ENCODE results near the gene FAM76A.
A peak's percentile ranks its signal among the peaks of the same experiment; 100 is the strongest.
"Not testable (repeated sequence)": the region's sequence is repeated elsewhere in the genome, so short reads cannot be mapped to it uniquely, and the experiment has no call there.

FAM76A gene

DNA sequence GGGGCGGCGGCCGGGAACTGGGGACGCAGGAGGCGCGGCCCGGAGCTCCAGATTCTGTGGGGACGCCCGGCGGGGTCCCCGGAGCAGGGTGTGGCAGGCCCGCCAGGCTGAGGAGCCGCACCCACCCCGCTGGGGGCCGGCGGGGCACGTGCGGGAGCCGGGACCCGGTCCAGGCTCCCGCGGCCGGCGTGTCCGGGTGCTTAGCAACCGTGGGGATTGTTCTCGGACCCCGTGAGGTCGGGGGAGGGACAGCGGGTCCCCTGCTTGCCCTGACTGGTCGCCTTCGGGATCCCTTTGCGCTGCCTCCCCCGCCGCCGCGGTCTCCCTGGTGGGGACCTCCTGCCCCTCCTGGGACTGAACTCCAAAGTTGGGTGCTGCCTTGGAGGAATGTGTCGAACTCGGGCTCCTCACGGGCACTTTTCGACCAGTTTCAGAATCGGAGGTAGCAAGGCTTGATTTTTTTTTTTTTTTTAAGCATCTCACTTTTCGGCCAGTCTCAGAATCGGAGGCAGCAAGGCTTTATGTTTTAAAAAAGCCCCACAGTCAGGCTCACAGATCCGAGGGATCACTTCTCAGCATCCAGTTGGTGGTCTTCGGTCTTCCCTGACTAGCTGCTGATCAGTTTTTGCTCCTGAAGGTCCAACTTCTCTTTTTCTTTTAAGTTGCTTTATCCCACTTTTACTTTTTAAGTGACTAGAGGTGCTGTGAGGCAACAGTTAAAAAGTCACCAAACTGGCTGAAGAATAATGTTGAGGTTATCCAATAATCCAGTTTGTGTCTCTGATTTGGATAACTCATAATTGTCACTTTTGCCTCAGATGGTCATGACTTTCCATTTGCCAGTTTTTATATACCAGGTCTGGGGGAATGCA, 648 bp downstream of the FAM76A start:
- peak in 1 of 2 experiments; percentile 39 for DNase-seq

DNA sequence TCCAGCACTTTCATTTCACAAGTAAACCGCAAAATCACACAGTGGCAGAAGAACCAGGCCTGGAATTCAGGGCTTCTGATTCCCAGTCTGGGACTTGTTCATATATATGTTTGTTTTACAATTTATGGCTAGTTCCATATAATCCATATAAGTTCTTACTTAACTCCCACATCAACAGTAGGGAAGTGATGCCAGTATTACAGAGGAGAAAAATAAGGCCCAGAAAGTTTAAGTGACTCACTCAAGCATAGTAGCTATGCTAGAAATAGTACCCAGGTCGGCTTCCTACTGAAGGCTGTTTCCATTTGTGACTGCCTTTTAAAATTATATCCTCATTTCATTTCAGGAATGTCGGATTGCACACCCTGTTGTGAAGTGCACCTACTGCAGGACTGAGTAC, 1.4 kb downstream of the FAM76A start:
- DNase-seq, result no peak

DNA sequence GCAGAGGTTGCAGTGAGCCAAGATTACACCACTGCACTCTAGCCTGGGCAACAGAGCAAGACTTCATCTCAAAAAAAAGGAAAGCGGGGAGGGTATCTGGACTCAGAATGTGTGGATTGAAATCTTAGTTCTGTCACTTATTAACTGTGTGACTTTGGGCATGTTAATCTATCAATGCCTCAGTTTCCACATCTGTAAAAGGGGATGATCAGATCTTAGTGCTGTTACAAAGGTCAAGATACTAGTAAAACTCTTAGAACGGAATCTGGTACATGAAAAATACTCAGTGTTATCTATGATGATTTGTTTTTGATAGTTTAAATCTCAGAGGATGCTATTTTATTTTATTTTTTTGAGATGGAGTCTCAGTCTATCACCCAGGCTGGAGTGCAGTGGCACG, 10.5 kb downstream of the FAM76A start:
- DNase-seq, result no peak

DNA sequence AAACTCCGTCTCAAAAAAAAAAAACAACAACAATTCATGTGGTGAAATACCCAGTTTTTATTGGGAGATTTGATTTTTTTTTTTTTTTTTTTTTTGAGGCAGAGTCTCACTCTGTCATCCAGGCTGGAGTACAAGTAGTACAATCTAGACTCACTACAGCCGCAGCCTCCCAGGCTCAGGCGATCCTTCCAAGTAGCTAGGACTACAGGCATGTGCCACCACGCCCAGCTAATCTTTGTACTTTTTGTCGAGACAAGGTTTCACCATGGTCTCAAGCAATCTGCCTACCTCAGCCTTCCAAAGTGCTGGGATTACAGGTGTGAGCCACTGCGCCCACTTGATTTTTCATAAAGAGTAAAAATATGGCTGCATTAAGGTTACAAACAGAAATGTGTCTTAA, 15.4 kb downstream of the FAM76A start:
- DNase-seq, result no peak

DNA sequence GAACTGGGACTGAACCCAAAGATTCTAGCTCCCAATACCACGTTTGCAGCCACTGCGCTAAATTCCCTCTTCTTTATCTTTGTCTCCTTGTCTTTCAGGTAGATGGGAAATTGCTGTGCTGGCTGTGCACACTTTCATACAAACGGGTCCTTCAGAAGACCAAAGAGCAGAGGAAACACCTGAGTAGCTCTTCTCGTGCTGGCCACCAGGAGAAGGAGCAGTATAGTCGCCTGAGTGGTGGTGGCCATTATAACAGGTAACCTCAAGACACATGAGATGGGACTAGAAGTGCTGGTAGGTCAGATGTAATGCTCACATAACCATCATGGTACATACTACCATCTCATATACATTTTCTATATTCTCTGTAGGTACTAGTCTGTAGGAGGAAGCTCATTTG, 18.8 kb downstream of the FAM76A start:
- DNase-seq, result no peak

DNA sequence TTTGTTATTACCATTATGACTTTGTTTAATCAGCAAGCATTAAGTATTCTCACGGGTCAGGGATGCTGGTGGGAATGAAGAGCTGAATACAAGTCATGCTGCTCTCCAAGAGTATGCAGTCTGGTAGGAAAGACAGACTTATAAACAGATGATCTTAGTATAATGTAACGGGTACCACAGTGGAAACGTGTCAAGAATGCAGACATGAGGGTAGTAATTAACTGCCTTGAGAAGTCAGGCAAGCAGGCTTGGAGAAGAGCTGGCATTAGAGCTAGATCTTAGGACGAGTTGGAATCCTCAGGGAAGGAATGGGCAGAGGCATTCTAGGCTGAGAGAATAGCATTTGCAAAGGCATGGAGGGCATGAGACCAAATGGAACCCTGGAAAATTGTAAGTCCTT, 19.7 kb downstream of the FAM76A start:
- DNase-seq, result no peak

DNA sequence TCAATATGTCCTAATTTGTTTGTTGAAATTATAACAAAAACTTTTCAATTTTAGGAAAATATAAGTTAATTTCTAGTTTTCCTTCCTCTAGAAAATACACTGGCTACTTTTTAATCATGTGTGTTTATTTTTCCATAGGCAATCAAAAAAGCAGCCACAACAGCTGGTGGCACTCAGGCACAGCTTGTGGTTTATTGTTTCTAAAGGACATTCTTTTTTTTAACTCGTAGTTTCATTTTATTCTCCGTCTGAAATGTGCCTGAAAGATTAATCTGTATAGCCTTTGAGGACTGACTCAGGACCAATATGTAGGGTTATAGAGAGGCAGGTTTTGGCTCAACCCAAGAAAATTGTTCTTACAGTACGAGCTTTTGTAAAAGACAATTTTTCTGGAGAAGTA, 26.6 kb downstream of the FAM76A start:
- peak in 1 of 2 experiments; percentile 42 for DNase-seq

DNA sequence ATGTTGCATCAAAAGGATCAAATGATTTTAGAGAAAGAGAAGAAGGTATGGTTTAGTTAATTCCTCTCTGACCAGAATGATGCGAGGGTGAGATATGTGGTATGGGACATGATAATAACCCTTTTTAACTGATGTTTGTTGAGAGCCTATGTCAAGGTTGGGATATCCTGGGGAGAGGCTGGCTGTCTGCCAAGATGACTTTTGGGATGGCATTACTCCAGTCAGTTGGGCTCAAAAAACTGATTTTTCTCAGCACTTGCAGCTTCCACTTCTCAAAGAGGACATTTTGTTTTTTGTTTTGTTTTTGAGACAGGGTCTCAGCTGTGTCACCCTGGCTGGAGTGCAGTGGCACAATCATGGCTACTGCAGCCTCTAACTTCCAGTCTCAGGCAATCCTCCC, 29.5 kb downstream of the FAM76A start:
- DNase-seq, result no peak

DNA sequence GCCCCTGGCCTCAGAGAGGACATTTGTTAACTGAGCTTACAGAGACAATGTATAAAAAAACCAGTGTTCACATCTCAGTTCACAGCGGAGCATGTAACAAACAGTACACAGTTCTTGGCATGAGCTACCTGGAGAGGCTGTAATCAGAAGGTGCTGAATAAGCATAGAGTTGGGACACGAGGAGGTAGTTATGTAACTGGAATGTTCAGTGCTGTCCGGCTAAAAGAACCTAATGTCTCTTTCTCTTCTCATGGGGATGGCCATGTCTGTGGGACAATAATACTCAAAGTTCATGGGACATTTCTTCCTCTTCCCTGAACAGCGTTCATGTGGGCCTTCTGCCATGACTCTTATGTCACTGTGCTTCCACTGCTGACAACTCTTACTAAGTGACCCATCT, 30.1 kb downstream of the FAM76A start:
- no peak for DNase-seq

DNA sequence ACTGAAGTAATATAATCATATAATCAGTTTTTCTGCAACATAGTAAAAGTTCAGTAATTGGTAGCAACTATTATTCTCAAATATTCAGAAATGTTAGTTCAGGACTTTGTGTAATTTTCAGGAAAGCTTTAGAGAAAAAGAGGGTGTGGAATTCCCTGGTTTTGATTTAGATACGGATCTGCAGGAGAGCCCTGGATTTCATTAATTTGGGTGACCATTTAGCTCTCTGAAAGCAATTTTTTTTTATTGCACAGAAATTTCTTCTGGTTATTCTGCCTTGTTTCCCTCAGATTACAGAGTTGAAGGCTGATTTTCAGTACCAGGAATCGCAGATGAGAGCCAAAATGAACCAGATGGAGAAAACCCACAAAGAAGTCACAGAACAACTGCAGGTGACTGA, 33.5 kb downstream of the FAM76A start:
- DNase-seq, result no peak

DNA sequence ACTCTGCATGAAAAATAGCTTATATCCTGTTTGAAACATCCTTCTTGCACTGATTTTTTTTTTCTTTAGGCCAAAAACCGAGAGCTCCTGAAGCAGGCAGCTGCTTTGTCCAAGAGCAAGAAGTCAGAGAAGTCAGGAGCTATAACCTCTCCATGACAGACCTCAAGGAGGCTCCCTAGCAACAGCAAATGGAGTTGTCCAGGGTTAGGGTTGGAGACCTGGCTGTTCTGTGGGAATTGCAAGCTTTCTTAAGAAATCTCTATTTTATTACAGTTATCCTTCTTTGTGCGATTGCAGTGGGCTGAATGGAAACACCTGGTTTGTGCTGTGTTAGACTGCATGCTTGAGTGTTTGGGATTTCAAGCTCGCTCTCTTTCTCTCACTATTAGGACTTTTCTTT, 34.7 kb downstream of the FAM76A start:
- DNase-seq, result no peak

DNA sequence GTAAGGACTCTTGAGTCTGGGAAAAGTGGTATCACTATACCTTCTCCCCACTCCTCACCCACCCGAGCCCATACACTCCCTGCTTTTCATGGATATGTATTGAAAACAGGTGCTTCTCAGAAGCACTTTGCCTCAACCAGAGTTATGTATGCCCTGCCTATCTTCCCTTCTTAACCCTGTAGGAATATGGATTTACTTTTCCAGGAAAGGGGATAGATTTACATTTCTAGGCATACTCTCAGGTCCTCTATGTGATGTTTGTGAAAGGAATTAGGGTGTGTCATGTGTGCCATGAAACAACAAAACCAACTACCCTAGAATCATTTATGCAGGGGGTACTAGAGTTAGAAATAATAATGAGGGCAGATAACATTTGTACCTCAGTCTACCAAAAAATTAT, 36.3 kb downstream of the FAM76A start:
- DNase-seq, result no peak

DNA sequence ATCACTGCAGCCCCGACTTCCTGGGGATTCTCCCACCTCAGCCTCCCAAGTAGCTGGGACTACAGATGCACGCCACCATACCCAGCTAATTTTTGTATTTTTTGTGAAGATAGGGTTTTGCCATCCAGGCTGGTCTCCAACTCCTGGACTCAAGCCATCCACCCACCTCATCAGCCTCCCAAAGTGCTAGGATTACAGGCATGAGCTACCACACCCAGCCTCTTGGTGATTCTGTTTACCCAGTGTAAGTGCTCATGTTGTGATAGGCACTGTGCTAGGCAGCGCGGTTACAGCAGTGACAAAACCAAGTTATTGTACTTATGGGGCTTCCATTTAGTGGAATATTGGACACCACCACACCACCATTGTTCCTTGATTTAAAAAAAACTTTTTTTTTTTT, 37.6 kb downstream of the FAM76A start:
- DNase-seq, result no peak

DNA sequence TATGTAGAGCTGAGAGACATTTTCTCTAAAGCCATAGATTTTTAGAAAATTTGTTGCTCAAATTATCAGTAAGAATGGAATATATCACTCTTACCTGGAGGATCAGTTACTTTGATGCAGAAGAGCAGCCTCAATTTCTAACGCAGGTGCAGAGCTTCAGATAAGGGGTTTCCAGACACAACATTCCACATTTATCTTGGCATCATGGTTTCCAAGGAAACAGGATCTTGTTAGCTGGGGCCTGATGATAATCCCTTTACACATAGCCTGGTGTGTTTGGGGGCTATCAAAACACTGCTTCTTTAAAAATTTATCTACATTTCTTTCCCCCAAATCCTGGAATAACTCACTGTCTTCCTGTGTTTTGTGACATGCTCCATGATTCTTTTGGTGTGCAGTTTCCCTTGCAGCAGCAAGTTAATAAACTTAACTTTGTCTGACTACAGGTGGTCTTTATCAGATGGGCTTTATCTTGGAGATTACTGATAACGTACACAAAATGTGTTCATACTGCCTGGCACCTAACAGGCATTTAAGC, 44.6 kb downstream of the FAM76A start:
- DNase-seq, result no peak

DNA sequence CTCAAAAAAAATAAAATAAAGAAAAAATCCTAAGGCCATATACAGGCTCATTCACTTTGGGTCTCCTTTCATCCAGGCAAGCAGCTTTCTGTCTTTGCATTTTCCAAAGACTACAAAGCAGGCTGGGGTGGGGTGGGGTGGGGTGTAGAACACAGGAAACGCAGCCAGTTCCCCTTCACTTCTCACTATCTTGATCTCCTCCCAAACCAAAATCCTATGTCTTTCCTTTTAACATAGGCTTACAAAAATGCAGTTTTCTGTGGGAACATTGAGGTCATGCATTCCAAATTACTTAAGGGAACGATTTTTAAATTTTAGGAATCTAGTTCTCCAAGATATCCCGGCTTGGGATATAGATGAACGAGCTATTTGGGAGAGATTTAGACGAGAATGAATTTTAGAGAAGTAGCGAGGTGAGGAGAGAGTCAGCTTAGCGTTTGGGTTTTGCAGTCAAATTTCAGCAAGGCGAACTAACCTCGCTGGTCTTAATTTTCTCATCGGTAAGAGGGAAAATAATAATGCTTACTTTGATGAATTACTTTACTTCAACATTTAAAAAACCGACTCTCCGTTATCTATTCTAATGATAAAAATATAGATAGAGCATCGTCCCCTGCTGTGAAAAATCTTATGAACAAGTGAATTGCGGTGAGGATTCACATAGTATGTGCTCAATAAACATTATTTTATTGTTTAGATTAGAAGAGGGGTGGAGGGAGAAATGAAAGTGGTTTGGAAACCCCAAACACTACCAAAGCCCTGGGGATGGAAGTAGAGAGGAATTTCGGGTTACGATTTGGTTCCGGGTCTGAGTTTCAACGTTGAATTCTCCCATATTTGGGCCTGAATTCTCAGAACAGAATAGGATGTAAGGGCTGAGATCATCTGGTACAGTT, 46.5 kb downstream of the FAM76A start:
- DNase-seq, result no peak

DNA sequence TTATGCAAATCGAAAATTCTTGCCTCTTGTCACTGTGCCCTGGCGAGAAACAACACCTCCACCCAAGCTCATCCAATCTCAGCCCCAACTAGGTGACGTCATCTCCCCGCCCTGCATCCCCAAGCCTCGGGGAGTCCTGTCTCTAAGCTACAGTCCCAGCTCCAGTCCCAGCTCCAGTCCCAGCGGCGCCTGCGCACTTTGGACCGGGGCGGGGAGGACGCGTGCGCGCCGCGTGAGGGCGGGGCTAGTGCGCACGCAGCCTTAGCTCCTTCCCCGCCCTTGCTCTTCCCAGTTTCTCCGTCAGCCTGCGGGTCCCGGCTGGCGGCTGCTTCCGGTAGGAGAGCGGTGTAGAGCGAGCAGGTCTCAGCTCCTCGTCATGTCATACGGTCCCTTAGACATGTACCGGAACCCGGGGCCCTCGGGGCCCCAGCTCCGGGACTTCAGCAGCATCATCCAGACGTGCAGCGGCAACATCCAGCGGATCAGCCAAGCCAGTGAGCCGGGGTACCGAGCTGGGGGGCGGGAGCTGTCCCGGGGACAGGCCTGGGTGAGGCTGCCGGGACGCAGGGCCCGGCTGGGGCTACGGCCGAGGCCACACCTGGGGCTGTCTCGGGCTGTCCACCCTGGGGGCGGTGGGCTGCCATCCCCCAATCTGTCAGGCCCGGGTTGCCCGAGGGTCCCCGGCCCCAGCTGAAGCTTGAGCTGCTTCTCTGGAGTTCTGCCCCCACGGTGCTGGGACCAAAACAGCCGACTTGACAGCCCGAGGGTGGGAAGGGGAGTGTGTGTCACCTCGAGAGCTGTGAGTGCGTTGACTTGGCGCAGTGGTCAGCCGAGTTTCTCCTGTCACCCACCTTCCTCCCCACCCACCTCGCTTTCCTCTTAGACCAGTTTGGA, 47.4 kb downstream of the FAM76A start, which contains the start of gene STX12:
Gene STX12, plus strand, starts transcription at position 288 of the 894 bp plus-strand sequence. Its CDS starts 89 bp downstream, at position 377.
- DNase-seq, result peak; percentile 94 to 95

DNA sequence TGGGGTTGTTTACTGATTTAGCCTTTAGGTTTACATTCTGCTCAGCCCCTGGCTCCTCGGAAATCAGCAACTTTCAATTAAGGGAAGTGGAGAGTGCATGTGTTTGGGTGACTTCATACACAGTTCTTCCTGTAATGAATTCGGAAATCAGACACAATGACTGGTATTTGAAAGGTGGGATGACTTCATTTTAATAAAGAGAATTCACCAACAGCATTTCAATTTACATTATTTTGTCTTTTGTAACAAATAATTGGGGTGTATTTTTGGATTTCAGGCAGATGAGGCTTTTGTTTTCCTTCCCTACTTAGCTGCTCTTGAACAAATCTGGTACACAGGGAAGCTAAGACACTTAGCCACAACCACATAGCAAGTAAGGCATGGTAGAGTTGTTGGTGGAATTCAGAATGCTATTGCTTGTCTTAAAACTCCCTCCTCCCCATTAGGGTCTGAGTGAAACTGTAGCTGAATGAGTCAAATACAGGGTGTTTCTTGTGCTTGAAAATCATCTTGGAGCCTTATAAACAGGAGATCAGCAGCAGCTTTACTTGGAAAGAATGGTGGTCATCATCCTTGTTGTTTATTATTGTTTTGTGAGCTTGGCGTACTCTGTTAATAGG, 48.2 kb downstream of the FAM76A start:
- DNase-seq, result no peak

DNA sequence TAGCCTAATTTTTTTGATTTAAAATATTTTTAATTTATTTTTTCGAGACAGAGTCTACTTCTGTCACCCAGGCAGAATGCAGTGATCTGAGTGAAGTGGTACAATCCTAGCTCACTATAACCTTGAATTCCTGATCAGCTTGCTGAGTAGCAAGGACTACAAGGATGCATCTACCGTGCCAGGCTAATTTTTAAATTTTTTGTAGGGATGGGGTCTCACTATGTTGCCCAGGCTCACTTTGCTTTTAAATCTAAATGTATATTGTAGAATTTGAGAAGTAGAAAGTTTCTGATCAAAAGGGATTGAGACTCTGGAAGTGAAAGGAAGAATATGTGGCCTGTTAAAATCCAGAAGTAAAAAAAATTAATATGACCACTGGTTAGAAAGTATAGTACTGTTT, 48.9 kb downstream of the FAM76A start:
- DNase-seq, result no peak

DNA sequence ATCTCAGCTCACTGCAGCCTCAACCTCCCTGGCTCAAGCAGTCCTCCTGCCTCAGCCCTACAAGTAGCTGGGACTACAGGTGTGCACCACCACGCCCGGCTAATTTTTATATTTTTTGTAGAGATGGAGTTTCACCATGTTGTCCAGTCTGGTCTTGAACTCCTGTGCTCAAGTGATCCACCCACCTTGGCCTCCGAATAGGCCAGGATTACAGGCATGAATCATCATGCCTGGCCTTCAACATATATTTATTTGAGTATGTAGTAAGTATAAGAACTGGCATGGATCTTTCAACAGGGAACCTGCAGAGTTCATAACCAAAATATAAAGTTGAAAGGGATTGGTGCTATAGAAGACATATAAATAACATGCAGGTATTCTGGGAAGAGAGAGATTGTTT, 49.6 kb downstream of the FAM76A start:
- not testable (repeated sequence) for DNase-seq

DNA sequence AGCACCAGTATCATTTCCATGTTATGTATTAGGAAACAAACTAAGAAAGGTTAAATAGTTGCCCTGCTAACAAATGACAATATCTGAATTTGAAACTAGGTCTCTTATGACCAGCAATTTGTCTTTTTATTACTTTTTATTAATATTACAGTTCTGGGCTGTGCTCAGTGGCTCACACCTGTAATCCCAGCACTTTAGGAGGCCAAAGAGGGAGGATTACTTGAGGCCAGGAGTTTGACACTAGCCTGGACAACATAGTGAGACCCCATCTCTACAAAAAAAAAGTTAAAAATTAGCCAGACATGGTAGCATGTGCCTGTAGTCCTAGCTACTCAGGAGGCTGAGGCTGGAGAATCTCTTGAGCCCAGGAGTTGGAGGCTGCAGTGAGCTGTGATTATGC, 50.5 kb downstream of the FAM76A start:
- not testable (repeated sequence) for DNase-seq

DNA sequence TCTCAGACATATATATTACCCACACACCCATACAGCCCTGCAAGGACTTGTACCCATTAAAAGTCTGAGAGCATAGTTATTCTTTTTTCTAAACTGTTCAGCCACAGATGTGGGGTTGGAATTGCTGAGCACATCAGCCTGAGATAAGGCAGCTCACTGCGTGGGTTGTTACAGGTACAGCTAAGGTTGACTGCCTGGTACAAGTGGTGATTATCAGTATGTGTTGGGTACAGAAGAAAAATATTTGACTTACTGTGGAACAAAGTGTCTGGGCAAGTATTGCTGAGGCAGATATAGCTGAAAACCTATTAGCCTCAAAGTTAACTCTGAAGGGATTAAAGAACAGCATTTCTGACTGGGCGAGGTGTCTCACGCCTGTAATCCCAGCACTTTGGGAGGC, 52.3 kb downstream of the FAM76A start:
- DNase-seq, result no peak

DNA sequence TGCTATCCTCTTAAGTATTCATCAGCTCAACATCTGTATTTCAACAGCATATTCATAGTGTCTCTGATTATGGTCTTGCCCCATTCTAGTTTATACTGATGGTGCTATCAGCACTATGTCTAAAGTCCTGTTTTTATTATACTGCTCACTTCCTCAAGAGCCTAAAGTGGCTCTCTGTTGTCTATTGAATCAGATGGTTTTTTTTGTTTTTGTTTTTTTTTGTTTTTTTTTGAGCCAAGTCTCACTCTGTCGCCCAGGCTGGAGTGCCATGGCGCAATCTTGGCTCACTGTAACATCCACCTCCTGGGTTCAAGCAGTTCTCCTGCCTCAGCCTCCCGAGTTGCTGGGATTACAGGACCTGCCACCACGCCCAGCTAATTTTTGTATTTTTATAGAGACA, 53.4 kb downstream of the FAM76A start:
- no peak for DNase-seq
